DND-41 (cell line): Measurements from ENCODE around the gene MRPS23.

ENCODE experiments used
- ATAC-seq: fragments of 200-7000 bp; cut with Tn5 transposase; 3 replicates; pipeline ENCODE4 v1.9.1; 2021; ENCODE audit warnings: low read depth; ENCODE audit not compliant: insufficient read depth
- DNase-seq: peaks from one replicate; pipeline ENCODE4 v3.0.0-alpha.2; 2020
- H2AFZ ChIP-seq: 2 replicates; pipeline ENCODE4 v1.6.0; 2012; ENCODE audit warnings: low read depth, low read length
- H3K27ac ChIP-seq: 2 replicates; pipeline ENCODE4 v1.5.1; 2012; ENCODE audit warnings: low read length, inconsistent platforms
- H3K27me3 ChIP-seq: fragments of 200-600 bp; sonication (generic); 2 replicates; pipeline ENCODE4 v1.6.0; 2012; ENCODE audit warnings: low read length, mild to moderate bottlenecking, inconsistent platforms; ENCODE audit not compliant: insufficient read depth, poor library complexity
- H3K36me3 ChIP-seq: 2 replicates; pipeline ENCODE4 v1.5.1; 2012; ENCODE audit warnings: low read length, inconsistent platforms; ENCODE audit not compliant: insufficient read depth
- H3K4me1 ChIP-seq: 2 replicates; pipeline ENCODE4 v1.5.1; 2012; ENCODE audit warnings: mild to moderate bottlenecking, low read length; ENCODE audit not compliant: insufficient read depth
- H3K4me2 ChIP-seq: 2 replicates; pipeline ENCODE4 v1.6.0; 2012; ENCODE audit warnings: mild to moderate bottlenecking, moderate library complexity, low read length, inconsistent platforms; ENCODE audit not compliant: insufficient read depth
- H3K4me3 ChIP-seq, 2 experiments: fragments of 200-600 bp in 1 of 2; shearing (Covaris generic) in 1 of 2; 2 replicates each; pipeline ENCODE4 v1.5.1; 2012 to 2016; ENCODE audit warnings: inconsistent platforms in 2 of 2, low read length in 2 of 2, mild to moderate bottlenecking in 2 of 2, low read depth in 1 of 2, moderate library complexity in 1 of 2
- H3K79me2 ChIP-seq: 2 replicates; pipeline ENCODE4 v1.6.0; 2012; ENCODE audit warnings: low read length, inconsistent platforms; ENCODE audit not compliant: insufficient read depth
- H3K9ac ChIP-seq: 2 replicates; pipeline ENCODE4 v1.6.0; 2012; ENCODE audit warnings: low read depth, mild to moderate bottlenecking, inconsistent platforms, low read length, moderate library complexity
- H3K9me3 ChIP-seq: 2 replicates; pipeline ENCODE4 v1.5.1; 2012; ENCODE audit warnings: low read length, moderate library complexity, mild to moderate bottlenecking, inconsistent platforms; ENCODE audit not compliant: insufficient read depth, severe bottlenecking
- H4K20me1 ChIP-seq: 2 replicates; pipeline ENCODE4 v1.6.0; 2012; ENCODE audit warnings: low read length; ENCODE audit not compliant: insufficient read depth
- CTCF ChIP-seq: IDR thresholded peaks from 2 replicates; pipeline ENCODE4 v1.5.1; 2012; ENCODE audit warnings: borderline replicate concordance, low read length, moderate library complexity, mild to moderate bottlenecking; ENCODE audit not compliant: poor library complexity, severe bottlenecking; ENCODE audit errors: extremely low read depth
- EZH2 ChIP-seq: IDR thresholded peaks from 3 replicates; pipeline ENCODE4 v1.6.1; 2012; ENCODE audit warnings: borderline replicate concordance, low read depth, mild to moderate bottlenecking, moderate library complexity, low read length, inconsistent platforms; ENCODE audit not compliant: severe bottlenecking

The MRPS23 gene

GRCh38 chr17:57849874-57850754, at the start of gene MRPS23:
Gene MRPS23 (minus strand): TSS chr17:57850044. CDS start chr17:57850010, 34 bp downstream.
- peak within 1 kb of the TSS; percentile 64 for H3K9ac ChIP-seq
- peaks cover 3% of the 10 kb centered on the region; the same call in 1 of the 2 replicates for H4K20me1 ChIP-seq
- peak; percentile 98 for DNase-seq
- peak; percentile 92 for ATAC-seq
- H3K4me3 ChIP-seq: peak within 1 kb of the TSS; percentile 75 to 85
- peaks cover 34% of the 10 kb centered on the region for H3K4me1 ChIP-seq
- peaks cover 46% of the 10 kb centered on the region for H3K79me2 ChIP-seq
- peak within 1 kb of the TSS; percentile 80 for H2AFZ ChIP-seq
- TF ChIP-seq EZH2 (no peak), CTCF (no peak)
- peak within 1 kb of the TSS; percentile 96 for H3K4me2 ChIP-seq
- H3K36me3 ChIP-seq: peaks cover 29% of the 10 kb centered on the region
- peak within 1 kb of the TSS; percentile 75 for H3K27ac ChIP-seq
- H3K27me3 ChIP-seq: no peaks in the 10 kb centered on the region
- no peaks in the 10 kb centered on the region for H3K9me3 ChIP-seq

GRCh38 chr17:57899391-57899790, 49.5 kb upstream of the MRPS23 start:
- Histone ChIP-seq H3K79me2 (no peaks in the 10 kb centered on the region), H3K9me3 (no peaks in the 10 kb centered on the region), H2AFZ (no peak overlapping the region), H3K27ac (no peak overlapping the region), H3K4me2 (no peak overlapping the region), H3K4me3 (no peak overlapping the region), H3K9ac (no peak overlapping the region), H3K27me3 (peaks cover 6% of the 10 kb centered on the region), H3K4me1 (no peaks in the 10 kb centered on the region), H4K20me1 (no peaks in the 10 kb centered on the region), H3K36me3 (no peaks in the 10 kb centered on the region)
- ATAC-seq (no peak), DNase-seq (no peak)
- TF ChIP-seq EZH2 (no peak), CTCF (no peak)

GRCh38 chr17:57898487-57899311, 48.9 kb upstream of the MRPS23 start:
- Histone ChIP-seq H3K27me3 (peaks cover 6% of the 10 kb centered on the region), H3K9ac (no peak overlapping the region), H3K9me3 (no peaks in the 10 kb centered on the region), H3K27ac (no peak overlapping the region), H4K20me1 (no peaks in the 10 kb centered on the region), H3K4me3 (no peak overlapping the region), H3K4me1 (no peaks in the 10 kb centered on the region), H2AFZ (no peak overlapping the region), H3K4me2 (no peak overlapping the region), H3K79me2 (no peaks in the 10 kb centered on the region), H3K36me3 (no peaks in the 10 kb centered on the region)
- DNase-seq (no peak), ATAC-seq (no peak)
- no peak for TF ChIP-seq CTCF
- TF ChIP-seq EZH2: no peak
